Activated naive CD8-positive, alpha-beta T cell treated with anti-CD3 and anti-CD28 coated beads, Interleukin-2, amount 10 ng/mL, durations not matched to agents 7 days and 5 days (primary cell): Measurements from ENCODE around the gene PRKAG1. TPM values are rescaled to one million over a fixed set of nuclear protein-coding genes. Genes with fewer than 3 reads are reported as not detected.
A peak's percentile ranks its signal among the peaks of the same experiment; 100 is the strongest.
"Not testable (repeated sequence)": the region's sequence is repeated elsewhere in the genome, so short reads cannot be mapped to it uniquely, and the experiment has no call there.

Experiments used
- ATAC-seq: fragments of 150-1000 bp; cut with Tn5 transposase; one replicate; pipeline ENCODE4 v1.10.0; 2021; ENCODE audit warnings: low read depth, moderate library complexity
- POLR2A ChIA-PET: fragments of 350-600 bp; sonication (Branson Sonifier 250); formaldehyde crosslinking; loops from one replicate; lab custom pipeline; 2021; ENCODE audit warnings: antibody characterized with exemption; lab: Charles Lee
- DNase-seq: peaks from one replicate; pipeline ENCODE4 v3.0.0; 2021
- H3K27ac Mint-ChIP-seq: one replicate; pipeline ENCODE4 v1.8.0; 2022; ENCODE audit warnings: mild to moderate bottlenecking, mixed read lengths
- H3K27me3 Mint-ChIP-seq: one replicate; pipeline ENCODE4 v1.8.0; 2022; ENCODE audit warnings: mild to moderate bottlenecking, moderate library complexity, mixed read lengths
- H3K36me3 Mint-ChIP-seq: one replicate; pipeline ENCODE4 v1.8.0; 2021; ENCODE audit warnings: mild to moderate bottlenecking, mixed read lengths
- H3K4me1 Mint-ChIP-seq: one replicate; pipeline ENCODE4 v1.8.0; 2021; ENCODE audit warnings: mixed read lengths
- H3K4me3 Mint-ChIP-seq: one replicate; pipeline ENCODE4 v1.8.0; 2022; ENCODE audit warnings: mild to moderate bottlenecking, moderate library complexity, mixed read lengths
- H3K9me3 Mint-ChIP-seq: one replicate; pipeline ENCODE4 v1.8.0; 2021; ENCODE audit warnings: mixed read lengths
- total RNA-seq, 2 experiments: library from RNA; stranded (reverse); gene quantifications; one replicate each; pipeline ENCODE4 v1.2.3, GENCODE V29; 2021

Gene PRKAG1
- 10 to 100 TPM; 50.0 to 56.6 TPM for total RNA-seq

GRCh38 chr12:49018261-49019119 lies at the start of gene PRKAG1:
Gene PRKAG1, minus strand, starts transcription at chr12:49018776. Its CDS starts 36 bp downstream, at chr12:49018740.
- no peaks in the 10 kb centered on the region for H3K9me3 Mint-ChIP-seq
- peak within 1 kb of the TSS; percentile 95 for H3K4me3 Mint-ChIP-seq
- peak; percentile 91 for ATAC-seq
- H3K27ac Mint-ChIP-seq, result peak within 1 kb of the TSS; percentile 97
- H3K4me1 Mint-ChIP-seq, result peaks cover 26% of the 10 kb centered on the region
- H3K27me3 Mint-ChIP-seq, result no peaks in the 10 kb centered on the region
- POLR2A ChIA-PET, result interaction anchor here (0.6 to 3.0 kb wide), 8 partner anchors 18 to 304 kb away, joined by 3 to 21 read pairs (median 4); partner anchors contain the start of genes DDN, DDX23, TROAP and TUBA1B
- H3K36me3 Mint-ChIP-seq, result peaks cover 15% of the 10 kb centered on the region
- peak; percentile 98 for DNase-seq

DNA sequence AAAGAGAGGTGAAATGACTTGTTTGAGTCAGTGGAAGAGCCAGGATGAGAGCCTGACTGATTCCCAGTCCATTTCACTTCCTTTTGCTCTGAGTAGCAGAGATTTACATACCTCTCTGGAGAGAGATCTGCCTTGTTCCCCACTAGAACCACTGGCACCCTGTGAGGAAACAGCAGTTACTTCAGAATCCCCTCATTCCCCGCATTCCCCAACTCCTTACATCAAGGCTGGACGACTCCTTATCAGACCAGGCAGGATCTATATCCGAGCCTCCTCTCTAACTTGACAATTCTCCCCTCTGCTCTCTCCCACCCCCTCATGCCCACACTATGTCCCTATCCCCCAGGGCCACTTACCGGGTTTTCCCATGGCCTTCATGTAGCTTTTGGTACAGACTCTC lies 47.5 kb upstream of the PRKAG1 start:
- no peak overlapping the region for H3K4me3 Mint-ChIP-seq
- H3K27me3 Mint-ChIP-seq, result no peaks in the 10 kb centered on the region
- POLR2A ChIA-PET, result interaction anchor here (1.0 kb wide), 1 partner anchor 65 kb away, joined by 4 read pairs; no protein-coding TSS in a partner anchor
- H3K36me3 Mint-ChIP-seq, result no peaks in the 10 kb centered on the region
- no peak for ATAC-seq
- H3K4me1 Mint-ChIP-seq, result peaks cover 20% of the 10 kb centered on the region
- H3K27ac Mint-ChIP-seq, result no peak overlapping the region
- DNase-seq, result no peak
- H3K9me3 Mint-ChIP-seq, result no peaks in the 10 kb centered on the region

DNA sequence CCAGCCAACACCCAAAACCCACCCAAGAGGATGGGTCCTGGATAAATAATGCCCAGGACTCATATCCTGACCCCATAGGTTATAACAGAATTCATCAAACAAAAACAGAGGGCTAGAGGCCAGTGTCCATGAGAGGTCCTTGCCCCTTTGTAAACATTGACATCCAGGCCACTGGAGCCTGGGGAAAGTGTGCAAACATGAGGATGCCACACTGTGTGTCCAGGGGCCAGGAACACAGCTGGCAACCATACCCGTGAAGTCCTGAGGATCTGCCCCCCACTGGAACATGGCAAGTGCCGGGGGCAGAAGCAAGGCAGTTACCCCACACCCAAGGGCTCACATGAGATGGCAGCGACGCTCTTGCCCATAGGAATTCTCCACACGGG lies 46.2 kb upstream of the PRKAG1 start:
- ATAC-seq (no peak), DNase-seq (no peak)
- Mint-ChIP-seq H3K4me3 (no peak overlapping the region), H3K36me3 (no peaks in the 10 kb centered on the region), H3K9me3 (no peaks in the 10 kb centered on the region), H3K4me1 (peaks cover 17% of the 10 kb centered on the region), H3K27me3 (no peaks in the 10 kb centered on the region), H3K27ac (no peak overlapping the region)
- POLR2A ChIA-PET, result interaction anchor here (0.6 to 3.0 kb wide), 8 partner anchors 16 to 170 kb away, joined by 3 to 21 read pairs (median 6); partner anchors contain the start of genes LMBR1L, TUBA1A and TUBA1B

DNA sequence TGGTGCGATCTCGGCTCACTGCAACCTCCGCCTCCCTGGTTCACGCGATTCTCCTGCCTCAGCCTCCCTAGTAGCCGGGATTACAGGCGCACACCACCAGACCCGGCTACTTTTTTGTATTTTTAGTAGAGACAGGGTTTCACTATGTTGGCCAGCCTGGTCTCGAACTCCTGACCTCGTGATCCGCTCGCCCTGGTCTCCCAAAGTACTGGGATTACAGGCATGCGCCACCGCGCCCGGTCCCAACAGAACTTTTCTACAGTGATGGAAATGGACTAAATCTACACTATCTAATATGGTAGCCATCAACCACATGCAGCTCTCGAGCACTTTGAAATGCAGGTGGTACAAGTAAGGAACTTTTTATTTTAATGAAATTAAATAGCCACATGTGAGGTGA lies 43.3 kb upstream of the PRKAG1 start:
- H3K4me1 Mint-ChIP-seq, result peaks cover 31% of the 10 kb centered on the region
- POLR2A ChIA-PET, ATAC-seq, H3K36me3 Mint-ChIP-seq, H3K27me3 Mint-ChIP-seq, DNase-seq, H3K9me3 Mint-ChIP-seq, H3K27ac Mint-ChIP-seq: not testable (repeated sequence)
- H3K4me3 Mint-ChIP-seq, result peak overlapping the region; percentile 9

DNA sequence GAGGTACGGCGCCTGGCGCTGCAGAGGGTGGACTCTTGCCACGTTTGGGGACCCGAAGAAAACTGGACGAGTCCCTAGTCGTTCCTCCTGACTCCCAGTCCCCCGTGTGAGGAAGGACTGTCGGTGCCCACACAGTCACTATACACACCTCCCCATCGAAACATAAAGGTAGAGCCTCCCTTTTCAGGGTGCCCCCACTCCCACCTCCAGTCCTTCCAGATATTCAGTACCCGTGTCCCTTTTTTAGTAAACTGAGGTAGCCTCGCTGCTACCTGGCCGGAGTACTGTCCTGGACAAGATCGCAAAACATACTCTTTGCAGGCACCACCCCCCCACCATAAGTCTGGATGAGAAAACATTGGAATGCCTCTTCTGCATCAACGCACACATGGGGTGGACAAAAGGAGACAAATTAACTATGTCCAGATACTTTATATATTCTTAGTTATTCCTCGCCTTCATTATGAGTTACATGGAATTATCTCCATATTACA lies 42.6 kb upstream of the PRKAG1 start:
- DNase-seq (no peak), ATAC-seq (no peak)
- H3K27ac Mint-ChIP-seq, result peak overlapping the region; percentile 92
- peaks cover 3% of the 10 kb centered on the region for H3K36me3 Mint-ChIP-seq
- H3K4me3 Mint-ChIP-seq, result peak overlapping the region; percentile 91
- POLR2A ChIA-PET, result interaction anchor here (3.8 kb wide), 1 partner anchor 69 kb away, joined by 24 read pairs; the partner anchor contains the start of gene TUBA1B
- H3K9me3 Mint-ChIP-seq, result no peaks in the 10 kb centered on the region
- H3K27me3 Mint-ChIP-seq, result no peaks in the 10 kb centered on the region
- H3K4me1 Mint-ChIP-seq, result peaks cover 36% of the 10 kb centered on the region

DNA sequence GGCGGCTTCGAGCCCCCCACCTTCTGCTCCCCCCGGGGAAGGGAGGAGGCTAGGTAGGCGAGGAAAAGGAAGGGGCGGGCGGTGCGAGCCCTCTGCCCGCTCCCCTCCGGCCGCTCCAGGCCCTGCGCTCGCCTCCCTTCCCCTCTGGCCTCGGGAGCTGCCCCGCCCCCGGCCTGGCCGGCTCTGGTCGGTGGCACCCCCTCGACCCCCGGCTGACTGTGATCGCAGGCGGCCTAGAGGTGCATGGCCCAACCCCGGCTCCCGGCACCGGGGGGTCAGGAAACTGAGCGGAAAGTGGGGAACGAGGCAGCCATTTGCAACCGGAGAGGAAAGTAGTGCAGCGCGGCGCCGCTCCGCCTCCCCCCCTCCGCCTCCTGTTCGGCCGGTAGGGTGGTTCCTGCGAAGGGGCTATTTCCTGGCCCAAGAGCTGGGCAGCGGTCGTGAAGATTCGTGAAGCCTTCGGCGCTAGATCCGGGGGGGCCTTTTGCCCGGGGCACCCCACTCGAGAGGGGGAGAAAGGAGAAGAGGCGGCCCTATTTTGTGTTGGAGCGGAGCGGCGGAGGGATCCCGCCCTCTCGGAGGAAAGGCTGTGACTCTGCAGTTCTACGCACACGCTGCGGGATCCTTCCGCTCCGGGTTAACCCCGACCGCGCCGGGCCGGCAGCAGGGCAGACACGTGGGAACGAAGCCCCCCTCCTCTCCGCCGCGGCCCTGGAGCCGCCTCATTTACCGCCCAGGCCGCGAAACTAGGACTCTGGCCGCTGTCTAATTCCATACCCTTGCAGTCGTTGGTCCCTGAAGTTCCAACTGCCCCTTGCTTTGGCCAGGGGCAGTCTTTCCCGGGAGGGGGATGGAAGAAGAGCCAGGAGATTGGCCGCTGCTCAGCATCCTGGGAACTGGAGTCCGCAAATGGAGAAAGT lies 41.9 kb upstream of the PRKAG1 start, which contains the start of gene KMT2D:
KMT2D (minus strand) TSS at position 558 of the 920 bp plus-strand sequence. CDS start 5,470 bp downstream, outside the sequence.
- Mint-ChIP-seq H3K36me3 (peaks cover 3% of the 10 kb centered on the region), H3K4me1 (peaks cover 43% of the 10 kb centered on the region), H3K27ac (peak within 1 kb of the TSS; percentile 92), H3K27me3 (no peaks in the 10 kb centered on the region), H3K4me3 (peak within 1 kb of the TSS; percentile 95), H3K9me3 (no peaks in the 10 kb centered on the region)
- ATAC-seq, result peak; percentile 72
- DNase-seq, result peak; percentile 91
- POLR2A ChIA-PET, result interaction anchor here (1.5 to 3.8 kb wide), 3 partner anchors 9 to 206 kb away, joined by 6 to 24 read pairs (median 17); partner anchors contain the start of genes RHEBL1 and TUBA1B

- peak overlapping the region; percentile 95 for H3K4me3 Mint-ChIP-seq
- H3K4me1 Mint-ChIP-seq, result peaks cover 50% of the 10 kb centered on the region
- POLR2A ChIA-PET, result interaction anchor here (1.0 to 3.8 kb wide), 6 partner anchors 10 to 264 kb away, joined by 3 to 24 read pairs (median 5); partner anchors contain the start of genes DHH, RHEBL1, TROAP and TUBA1B
- H3K9me3 Mint-ChIP-seq, result no peaks in the 10 kb centered on the region
- ATAC-seq (peak; percentile 11), DNase-seq (peak; percentile 49)
- peak overlapping the region; percentile 85 for H3K27ac Mint-ChIP-seq
- no peaks in the 10 kb centered on the region for H3K27me3 Mint-ChIP-seq
- peaks cover 7% of the 10 kb centered on the region for H3K36me3 Mint-ChIP-seq
Measured at GRCh38 chr12:49059299-49060171, 41.0 kb upstream of the PRKAG1 start.

DNA sequence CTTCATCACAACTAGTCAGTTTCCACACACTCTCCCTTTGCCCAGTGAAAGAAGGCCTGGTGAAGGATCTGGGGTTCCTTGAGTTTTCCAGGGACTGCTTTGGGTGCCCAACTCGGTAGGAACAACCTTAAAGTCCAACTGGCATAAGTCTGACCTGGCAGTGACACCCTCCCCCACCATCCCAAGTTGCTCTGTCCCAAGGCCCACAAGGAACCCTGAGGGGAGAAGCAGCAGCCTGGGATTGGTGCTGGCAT lies 40.4 kb upstream of the PRKAG1 start:
- Mint-ChIP-seq H3K27me3 (no peaks in the 10 kb centered on the region), H3K4me1 (peaks cover 48% of the 10 kb centered on the region), H3K36me3 (peaks cover 7% of the 10 kb centered on the region), H3K27ac (peak overlapping the region; percentile 85), H3K9me3 (no peaks in the 10 kb centered on the region), H3K4me3 (peak overlapping the region; percentile 95)
- ATAC-seq (no peak), DNase-seq (no peak)
- POLR2A ChIA-PET, result interaction anchor here (1.0 to 3.8 kb wide), 5 partner anchors 11 to 264 kb away, joined by 3 to 24 read pairs (median 4); partner anchors contain the start of genes DHH, RHEBL1, TROAP and TUBA1B

- Mint-ChIP-seq H3K9me3 (no peaks in the 10 kb centered on the region), H3K4me3 (peak overlapping the region; percentile 95), H3K36me3 (peaks cover 7% of the 10 kb centered on the region), H3K27ac (peak overlapping the region; percentile 85), H3K27me3 (no peaks in the 10 kb centered on the region), H3K4me1 (peaks cover 48% of the 10 kb centered on the region)
- POLR2A ChIA-PET, result interaction anchor here (0.6 to 3.8 kb wide), 6 partner anchors 11 to 265 kb away, joined by 3 to 24 read pairs (median 4); partner anchors contain the start of genes DHH, RHEBL1, TROAP and TUBA1B
- DNase-seq (no peak), ATAC-seq (no peak)
Measured at GRCh38 chr12:49058366-49059044, 39.9 kb upstream of the PRKAG1 start.

DNA sequence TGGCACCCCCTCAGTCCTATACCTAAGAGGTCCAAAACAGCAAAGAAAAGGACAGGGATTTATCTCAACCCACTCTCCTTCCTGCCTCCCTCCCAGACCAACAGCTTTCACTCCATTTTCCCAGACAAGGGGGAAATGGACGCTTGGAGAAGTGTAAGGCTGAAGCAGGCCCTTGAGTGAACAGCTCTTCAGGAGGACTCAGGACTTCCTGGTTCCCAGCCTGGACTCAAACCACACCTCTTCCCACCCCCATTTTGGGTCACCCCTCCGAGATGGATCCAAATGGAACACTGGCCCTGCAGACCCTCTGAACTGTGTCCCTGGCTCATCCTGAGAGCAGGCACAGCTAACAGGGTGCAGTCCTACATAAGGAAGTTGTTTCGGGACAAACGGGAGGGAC lies 39.3 kb upstream of the PRKAG1 start:
- DNase-seq, result no peak
- H3K4me1 Mint-ChIP-seq, result peaks cover 48% of the 10 kb centered on the region
- H3K36me3 Mint-ChIP-seq, result peaks cover 10% of the 10 kb centered on the region
- H3K4me3 Mint-ChIP-seq, result peak overlapping the region; percentile 95
- H3K27me3 Mint-ChIP-seq, result no peaks in the 10 kb centered on the region
- no peaks in the 10 kb centered on the region for H3K9me3 Mint-ChIP-seq
- ATAC-seq, result no peak
- POLR2A ChIA-PET, result interaction anchor here (0.6 to 3.8 kb wide), 2 partner anchors 73 to 89 kb away, joined by 3 to 24 read pairs; partner anchors contain the start of gene TUBA1B
- peak overlapping the region; percentile 85 for H3K27ac Mint-ChIP-seq

DNA sequence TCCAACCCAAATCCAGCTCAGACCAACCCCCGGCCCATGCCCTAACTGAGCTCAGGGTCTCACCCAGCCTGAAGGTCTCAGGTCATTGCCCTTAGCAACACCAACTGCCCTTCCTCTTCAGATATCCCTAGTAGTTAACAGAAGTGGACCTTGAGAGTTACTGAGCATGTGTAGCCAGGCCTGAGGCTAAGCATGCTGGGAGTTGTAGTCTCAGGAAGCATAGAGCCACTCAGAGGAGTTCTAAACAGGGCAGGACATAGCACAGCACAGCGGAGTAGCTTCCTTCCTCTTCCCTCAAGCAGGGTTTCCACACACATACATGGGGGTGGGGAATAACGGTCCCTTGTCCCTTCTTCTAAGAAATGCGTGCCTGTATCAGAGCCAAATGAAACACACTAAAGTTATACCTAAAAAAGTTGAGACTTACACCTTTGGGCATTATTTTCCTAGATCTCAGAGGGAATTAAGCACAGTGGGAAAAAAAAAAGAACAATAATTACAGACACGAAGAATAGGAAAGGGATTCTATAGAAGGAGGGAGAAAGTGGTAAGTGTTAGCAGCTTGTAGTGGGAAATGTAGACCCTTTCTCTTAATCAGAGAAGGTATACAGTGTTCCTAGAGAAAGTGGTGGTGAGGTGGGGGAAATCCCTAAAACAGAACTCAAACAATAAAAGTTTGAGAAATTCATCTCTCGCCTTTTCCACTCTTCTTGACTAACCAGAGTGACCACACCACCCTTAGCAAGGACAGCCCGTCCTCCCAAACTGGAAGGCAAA lies 37.6 kb upstream of the PRKAG1 start:
- peak overlapping the region; percentile 95 for H3K4me3 Mint-ChIP-seq
- H3K27me3 Mint-ChIP-seq, result no peaks in the 10 kb centered on the region
- DNase-seq (no peak), ATAC-seq (peak; percentile 69)
- H3K27ac Mint-ChIP-seq, result peak overlapping the region; percentile 22
- no peaks in the 10 kb centered on the region for H3K9me3 Mint-ChIP-seq
- H3K4me1 Mint-ChIP-seq, result peaks cover 44% of the 10 kb centered on the region
- POLR2A ChIA-PET, result interaction anchor here (0.5 to 1.5 kb wide), 2 partner anchors 27 to 67 kb away, joined by 3 to 5 read pairs; no protein-coding TSS in a partner anchor
- H3K36me3 Mint-ChIP-seq, result peaks cover 22% of the 10 kb centered on the region
